ACC112 (cell line): ENCODE measurements around the gene GRID1.

Source experiments
- H2AFZ ChIP-seq: fragments of 200-600 bp; sonication (generic); one replicate; pipeline ENCODE4 v1.6.0; 2017; ENCODE audit warnings: antibody characterized with exemption, low read length; ENCODE audit not compliant: unreplicated experiment
- H3K27ac ChIP-seq: fragments of 200-600 bp; sonication (generic); 2 replicates; pipeline ENCODE4 v1.5.1; 2014; ENCODE audit warnings: low read depth, mild to moderate bottlenecking, antibody characterized with exemption, low read length, moderate library complexity
- H3K27me3 ChIP-seq: fragments of 200-600 bp; sonication (generic); 2 replicates; pipeline ENCODE4 v1.6.1; 2014; ENCODE audit warnings: mild to moderate bottlenecking, antibody characterized with exemption, low read length, moderate library complexity, mixed read lengths; ENCODE audit not compliant: insufficient read depth
- H3K36me3 ChIP-seq: fragments of 200-600 bp; sonication (generic); 2 replicates; pipeline ENCODE4 v1.6.1; 2016; ENCODE audit warnings: mild to moderate bottlenecking, antibody characterized with exemption, low read length, moderate library complexity, mixed read lengths; ENCODE audit not compliant: insufficient read depth
- H3K4me1 ChIP-seq: fragments of 200-600 bp; sonication (generic); one replicate; pipeline ENCODE4 v1.6.1; 2016; ENCODE audit warnings: low read length, mixed read lengths; ENCODE audit not compliant: insufficient read depth, unreplicated experiment, control insufficient read depth
- H3K4me3 ChIP-seq: fragments of 200-600 bp; sonication (generic); 2 replicates; pipeline ENCODE4 v1.5.1; 2014; ENCODE audit warnings: mild to moderate bottlenecking, low read depth, low read length
- H3K79me2 ChIP-seq: fragments of 200-600 bp; sonication (generic); one replicate; pipeline ENCODE4 v1.6.0; 2016; ENCODE audit warnings: low read length; ENCODE audit not compliant: control insufficient read depth, unreplicated experiment, insufficient read depth

GRID1 gene

GRCh38 chr10:86366033-86366901 is at the start of gene GRID1:
GRID1 (minus strand) TSS chr10:86366795.
- Histone ChIP-seq H3K79me2 (no peaks in the 10 kb centered on the region), H3K4me3 (peak within 1 kb of the TSS; percentile 51; the same call in 1 of the 2 replicates), H3K27me3 (peaks cover 92% of the 10 kb centered on the region)

GRCh38 chr10:86415583-86415982 is 49.0 kb upstream of the GRID1 start:
- H3K27me3 ChIP-seq = no peaks in the 10 kb centered on the region
- peaks cover 4% of the 10 kb centered on the region for H3K4me1 ChIP-seq
- no peak overlapping the region for H3K27ac ChIP-seq
- H3K4me3 ChIP-seq = no peak overlapping the region
- H2AFZ ChIP-seq = no peak overlapping the region
- no peaks in the 10 kb centered on the region for H3K36me3 ChIP-seq
- no peaks in the 10 kb centered on the region for H3K79me2 ChIP-seq

More at GRCh38 chr10:86366033-86366901, at the start of gene GRID1:
- no peak within 1 kb of the TSS for H2AFZ ChIP-seq
- H3K4me1 ChIP-seq = no peaks in the 10 kb centered on the region
- H3K27ac ChIP-seq = no peak within 1 kb of the TSS
- no peaks in the 10 kb centered on the region for H3K36me3 ChIP-seq

- Histone ChIP-seq H3K4me1 (peaks cover 4% of the 10 kb centered on the region), H3K27ac (no peak overlapping the region), H3K36me3 (no peaks in the 10 kb centered on the region), H3K79me2 (no peaks in the 10 kb centered on the region), H3K27me3 (no peaks in the 10 kb centered on the region), H2AFZ (no peak overlapping the region), H3K4me3 (no peak overlapping the region)
Measured at GRCh38 chr10:86415116-86415515, 48.5 kb upstream of the GRID1 start.

- Histone ChIP-seq H3K4me3 (no peak overlapping the region; the same call in 1 of the 2 replicates), H3K27ac (no peak overlapping the region), H3K79me2 (no peaks in the 10 kb centered on the region), H3K4me1 (peaks cover 4% of the 10 kb centered on the region), H2AFZ (no peak overlapping the region), H3K36me3 (no peaks in the 10 kb centered on the region), H3K27me3 (no peaks in the 10 kb centered on the region)
Measured at GRCh38 chr10:86413046-86413728, 46.6 kb upstream of the GRID1 start.

- no peak overlapping the region for H3K27ac ChIP-seq
- H3K4me1 ChIP-seq = peaks cover 4% of the 10 kb centered on the region
- H3K27me3 ChIP-seq = no peaks in the 10 kb centered on the region
- H3K4me3 ChIP-seq = no peak overlapping the region
- no peaks in the 10 kb centered on the region for H3K79me2 ChIP-seq
- H2AFZ ChIP-seq = no peak overlapping the region
- H3K36me3 ChIP-seq = no peaks in the 10 kb centered on the region
Measured at GRCh38 chr10:86411852-86412560, 45.4 kb upstream of the GRID1 start.

GRCh38 chr10:86411281-86411841 is 44.8 kb upstream of the GRID1 start:
- H2AFZ ChIP-seq = peak overlapping the region; percentile 39
- H3K27ac ChIP-seq = peak overlapping the region; percentile 46
- no peaks in the 10 kb centered on the region for H3K36me3 ChIP-seq
- no peaks in the 10 kb centered on the region for H3K79me2 ChIP-seq
- H3K4me1 ChIP-seq = peaks cover 4% of the 10 kb centered on the region
- H3K27me3 ChIP-seq = no peaks in the 10 kb centered on the region
- peak overlapping the region; percentile 19; the same call in 1 of the 2 replicates for H3K4me3 ChIP-seq

- no peaks in the 10 kb centered on the region for H3K36me3 ChIP-seq
- peak overlapping the region; percentile 39 for H2AFZ ChIP-seq
- H3K4me1 ChIP-seq = peaks cover 4% of the 10 kb centered on the region
- H3K4me3 ChIP-seq = peak overlapping the region; percentile 19; the same call in 1 of the 2 replicates
- H3K79me2 ChIP-seq = no peaks in the 10 kb centered on the region
- H3K27me3 ChIP-seq = no peaks in the 10 kb centered on the region
- H3K27ac ChIP-seq = peak overlapping the region; percentile 46
Measured at GRCh38 chr10:86410542-86411124, 44.0 kb upstream of the GRID1 start.

GRCh38 chr10:86409183-86409582 is 42.6 kb upstream of the GRID1 start:
- H3K4me1 ChIP-seq = peaks cover 4% of the 10 kb centered on the region
- no peaks in the 10 kb centered on the region for H3K36me3 ChIP-seq
- H2AFZ ChIP-seq = no peak overlapping the region
- no peak overlapping the region for H3K27ac ChIP-seq
- H3K4me3 ChIP-seq = no peak overlapping the region
- H3K79me2 ChIP-seq = no peaks in the 10 kb centered on the region
- H3K27me3 ChIP-seq = no peaks in the 10 kb centered on the region

GRCh38 chr10:86403183-86403797 is 36.7 kb upstream of the GRID1 start:
- no peak overlapping the region for H2AFZ ChIP-seq
- H3K4me3 ChIP-seq = no peak overlapping the region
- no peaks in the 10 kb centered on the region for H3K36me3 ChIP-seq
- H3K27ac ChIP-seq = no peak overlapping the region
- H3K27me3 ChIP-seq = no peaks in the 10 kb centered on the region
- H3K79me2 ChIP-seq = no peaks in the 10 kb centered on the region
- H3K4me1 ChIP-seq = peaks cover 18% of the 10 kb centered on the region
